PFSK-1 (cell line): Measurements from ENCODE around the gene SPTAN1.

ENCODE experiments used
- FOXP2 ChIP-seq: optimal IDR thresholded peaks from 2 replicates; pipeline ENCODE3; 2011; ENCODE audit warnings: borderline replicate concordance, control low read depth, inconsistent platforms; ENCODE audit not compliant: insufficient read depth; ENCODE audit errors: extremely low read length, extremely low read depth
- POLR2AphosphoS5 ChIP-seq: IDR thresholded peaks from 2 replicates; pipeline ENCODE4 v1.6.1; 2012; ENCODE audit warnings: low read depth, mild to moderate bottlenecking, control low read depth, low read length, moderate library complexity
- SIN3A ChIP-seq: IDR thresholded peaks from 2 replicates; pipeline ENCODE4 v1.6.1; 2012; ENCODE audit warnings: mild to moderate bottlenecking, low read length, moderate library complexity, borderline replicate concordance; ENCODE audit not compliant: insufficient read depth
- TAF1 ChIP-seq: IDR thresholded peaks from 2 replicates; pipeline ENCODE4 v1.6.1; 2012; ENCODE audit warnings: low read length, control low read depth, borderline replicate concordance; ENCODE audit not compliant: insufficient read depth
- TF ChIP-seq, protein P1 (sequence below), 2 experiments: IDR thresholded peaks; 2 replicates each; pipeline versions ENCODE4 v1.6.1 to v1.8.0; 2011 to 2012; ENCODE audit warnings: low read depth in 2 of 2, low read length in 2 of 2, control low read depth in 1 of 2, inconsistent platforms in 1 of 2, mild to moderate bottlenecking in 1 of 2, moderate library complexity in 1 of 2; ENCODE audit not compliant: insufficient read depth in 1 of 2

The SPTAN1 gene

GRCh38 chr9:128625391-128626146 lies 73.2 kb downstream of the SPTAN1 start:
- TF ChIP-seq POLR2AphosphoS5 = no peak
- no peak for TF ChIP-seq FOXP2
- TF ChIP-seq SIN3A = no peak
- TF ChIP-seq TAF1 = no peak
- TF ChIP-seq, protein P1, sequence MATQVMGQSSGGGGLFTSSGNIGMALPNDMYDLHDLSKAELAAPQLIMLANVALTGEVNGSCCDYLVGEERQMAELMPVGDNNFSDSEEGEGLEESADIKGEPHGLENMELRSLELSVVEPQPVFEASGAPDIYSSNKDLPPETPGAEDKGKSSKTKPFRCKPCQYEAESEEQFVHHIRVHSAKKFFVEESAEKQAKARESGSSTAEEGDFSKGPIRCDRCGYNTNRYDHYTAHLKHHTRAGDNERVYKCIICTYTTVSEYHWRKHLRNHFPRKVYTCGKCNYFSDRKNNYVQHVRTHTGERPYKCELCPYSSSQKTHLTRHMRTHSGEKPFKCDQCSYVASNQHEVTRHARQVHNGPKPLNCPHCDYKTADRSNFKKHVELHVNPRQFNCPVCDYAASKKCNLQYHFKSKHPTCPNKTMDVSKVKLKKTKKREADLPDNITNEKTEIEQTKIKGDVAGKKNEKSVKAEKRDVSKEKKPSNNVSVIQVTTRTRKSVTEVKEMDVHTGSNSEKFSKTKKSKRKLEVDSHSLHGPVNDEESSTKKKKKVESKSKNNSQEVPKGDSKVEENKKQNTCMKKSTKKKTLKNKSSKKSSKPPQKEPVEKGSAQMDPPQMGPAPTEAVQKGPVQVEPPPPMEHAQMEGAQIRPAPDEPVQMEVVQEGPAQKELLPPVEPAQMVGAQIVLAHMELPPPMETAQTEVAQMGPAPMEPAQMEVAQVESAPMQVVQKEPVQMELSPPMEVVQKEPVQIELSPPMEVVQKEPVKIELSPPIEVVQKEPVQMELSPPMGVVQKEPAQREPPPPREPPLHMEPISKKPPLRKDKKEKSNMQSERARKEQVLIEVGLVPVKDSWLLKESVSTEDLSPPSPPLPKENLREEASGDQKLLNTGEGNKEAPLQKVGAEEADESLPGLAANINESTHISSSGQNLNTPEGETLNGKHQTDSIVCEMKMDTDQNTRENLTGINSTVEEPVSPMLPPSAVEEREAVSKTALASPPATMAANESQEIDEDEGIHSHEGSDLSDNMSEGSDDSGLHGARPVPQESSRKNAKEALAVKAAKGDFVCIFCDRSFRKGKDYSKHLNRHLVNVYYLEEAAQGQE (IDR thresholded peaks at IDR 0.05; ENCODE audit: insufficient read depth in 1 of 2, low read depth in 2 of 2, low read length in 2 of 2) = no peak

GRCh38 chr9:128626181-128626580 lies 73.8 kb downstream of the SPTAN1 start:
- TF ChIP-seq FOXP2 = no peak
- TF ChIP-seq TAF1 = no peak
- no peak for TF ChIP-seq POLR2AphosphoS5
- TF ChIP-seq SIN3A = no peak

- TF ChIP-seq SIN3A = no peak
- TF ChIP-seq, protein P1 (IDR thresholded peaks at IDR 0.05; ENCODE audit: insufficient read depth in 1 of 2, low read depth in 2 of 2, low read length in 2 of 2) = no peak
- no peak for TF ChIP-seq POLR2AphosphoS5
- TF ChIP-seq FOXP2 = no peak
- TF ChIP-seq TAF1 = no peak
Observed at GRCh38 chr9:128627127-128627715, 74.8 kb downstream of the SPTAN1 start.

- TF ChIP-seq FOXP2 = no peak
- TF ChIP-seq POLR2AphosphoS5 = no peak
- TF ChIP-seq, protein P1 (IDR thresholded peaks at IDR 0.05; ENCODE audit: insufficient read depth in 1 of 2, low read depth in 2 of 2, low read length in 2 of 2) = no peak
- no peak for TF ChIP-seq SIN3A
- no peak for TF ChIP-seq TAF1
Observed at GRCh38 chr9:128627906-128628305, 75.5 kb downstream of the SPTAN1 start.

DNA sequence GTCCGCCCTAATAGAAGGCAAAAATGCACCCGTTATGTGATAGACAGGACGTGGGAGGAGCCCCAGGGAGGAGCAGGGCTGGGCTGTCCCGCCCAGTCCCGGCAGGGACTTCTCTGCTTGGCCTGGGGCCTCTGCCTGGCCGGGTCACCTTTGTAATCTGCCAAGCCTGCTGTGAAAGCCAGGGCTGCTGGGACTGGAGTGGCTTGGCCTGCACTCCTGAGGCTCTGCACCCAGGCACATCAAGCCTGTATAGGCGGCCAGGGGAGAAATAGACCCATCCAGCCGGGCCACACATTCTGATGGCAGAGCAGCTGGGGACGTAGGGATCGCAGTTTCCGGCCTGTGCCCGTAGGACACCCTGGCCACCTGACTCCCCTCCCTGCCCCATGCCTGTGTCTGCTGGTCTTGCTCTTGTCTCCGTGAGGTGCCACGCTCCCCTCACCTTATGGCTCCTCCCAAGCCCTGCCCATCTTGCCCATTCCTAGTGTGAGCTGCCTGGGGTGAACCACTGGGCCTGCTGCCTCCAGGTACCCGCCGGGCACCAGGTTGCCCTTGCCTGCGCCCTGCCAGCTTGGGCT lies 76.2 kb downstream of the SPTAN1 start:
- TF ChIP-seq SIN3A = no peak
- TF ChIP-seq, protein P1 (IDR thresholded peaks at IDR 0.05; ENCODE audit: insufficient read depth in 1 of 2, low read depth in 2 of 2, low read length in 2 of 2) = no peak
- TF ChIP-seq TAF1 = no peak
- no peak for TF ChIP-seq FOXP2
- no peak for TF ChIP-seq POLR2AphosphoS5
